ENCODE measurements around the gene ABCA13.
"Not testable (repeated sequence)": the region's sequence is repeated elsewhere in the genome, so short reads cannot be mapped to it uniquely, and the experiment has no call there.

DNA sequence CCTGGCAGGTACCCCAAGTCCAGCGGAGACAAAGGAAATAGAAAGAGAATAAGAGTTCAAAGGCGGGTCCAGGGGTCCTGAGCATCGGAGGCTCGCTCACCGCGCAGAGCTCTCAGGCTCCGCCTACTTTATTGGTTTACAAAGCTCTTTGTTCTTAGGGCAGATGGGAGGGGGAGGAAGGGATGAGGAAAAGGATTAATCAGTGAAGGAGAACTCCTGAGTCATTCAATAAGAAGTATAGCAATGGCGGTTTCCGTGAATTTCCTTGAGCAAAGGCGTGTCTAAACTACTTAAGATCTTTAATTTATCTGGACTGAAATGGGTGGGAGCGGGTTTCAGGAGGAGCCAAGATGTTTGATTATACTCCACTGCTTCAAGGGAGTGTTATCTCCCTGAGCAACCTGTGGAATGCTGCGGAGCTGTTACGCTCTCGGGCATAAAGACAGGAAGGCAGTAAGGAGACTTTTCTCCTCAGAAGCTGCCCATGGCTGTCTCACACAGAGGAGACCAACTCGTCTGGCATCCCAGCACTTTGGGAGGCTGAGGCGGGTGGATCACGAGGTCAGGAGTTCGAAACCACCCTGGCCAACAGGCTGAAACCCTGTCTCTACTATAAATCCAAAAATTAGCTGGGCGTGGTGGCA, 29.8 kb downstream of the ABCA13 start:
- not testable (repeated sequence) for TF ChIP-seq EZH2phosphoT487 (IDR thresholded peaks at IDR 0.05; ENCODE audit: insufficient read depth, low read depth); EZH2 (IDR thresholded peaks at IDR 0.05; ENCODE audit: insufficient read depth, poor library complexity, severe bottlenecking)

Measured in GM23248 (cell line).